ENCODE results near the gene S1PR3. TPM values are rescaled to one million over a fixed set of nuclear protein-coding genes. Genes with fewer than 3 reads are reported as not detected.

Gene S1PR3
- total RNA-seq, 2 donors from 2014 or later = 26.8 to 34.7 TPM

- H3K4me3 ChIP-seq = no peak overlapping the region
- H3K27me3 ChIP-seq = no peaks in the 10 kb centered on the region
- no peak overlapping the region for H3K27ac ChIP-seq
- no peaks in the 10 kb centered on the region for H3K9me3 ChIP-seq
- H3K36me3 ChIP-seq = no peaks in the 10 kb centered on the region
- peaks cover 0 to 2% of the 10 kb centered on the region in 2 donors for H3K4me1 ChIP-seq
- TF ChIP-seq CTCF (IDR thresholded peaks at IDR 0.05) = no peak
- DNase-seq (ENCODE audit: low spot score) = no peak
Observed at GRCh38 chr9:89042984-89043383, 51.7 kb downstream of the S1PR3 start.

DNA sequence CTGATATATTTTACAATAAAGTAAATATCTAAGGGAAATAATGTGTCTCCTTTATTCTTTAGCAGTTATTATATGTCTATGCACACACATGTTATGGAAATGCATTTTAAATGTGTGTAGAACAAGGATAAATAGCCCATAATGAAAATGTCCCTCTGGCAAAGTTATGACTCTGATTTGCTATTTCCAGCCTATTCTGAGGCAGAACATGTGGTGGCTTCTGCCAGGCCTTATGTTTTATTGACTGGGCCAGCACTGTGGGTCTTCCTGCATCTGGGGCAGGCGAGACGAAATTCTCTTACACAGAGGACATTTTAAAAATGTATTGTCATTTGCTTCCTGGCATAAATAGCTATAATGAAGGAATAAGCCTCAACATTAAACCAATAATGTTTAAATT, 52.8 kb downstream of the S1PR3 start:
- H3K4me1 ChIP-seq = no peaks in the 10 kb centered on the region
- H3K36me3 ChIP-seq = no peaks in the 10 kb centered on the region
- DNase-seq (ENCODE audit: low spot score) = no peak
- H3K27me3 ChIP-seq = no peaks in the 10 kb centered on the region
- H3K4me3 ChIP-seq = no peak overlapping the region
- no peak overlapping the region for H3K27ac ChIP-seq
- TF ChIP-seq CTCF (IDR thresholded peaks at IDR 0.05) = no peak
- no peaks in the 10 kb centered on the region for H3K9me3 ChIP-seq

DNA sequence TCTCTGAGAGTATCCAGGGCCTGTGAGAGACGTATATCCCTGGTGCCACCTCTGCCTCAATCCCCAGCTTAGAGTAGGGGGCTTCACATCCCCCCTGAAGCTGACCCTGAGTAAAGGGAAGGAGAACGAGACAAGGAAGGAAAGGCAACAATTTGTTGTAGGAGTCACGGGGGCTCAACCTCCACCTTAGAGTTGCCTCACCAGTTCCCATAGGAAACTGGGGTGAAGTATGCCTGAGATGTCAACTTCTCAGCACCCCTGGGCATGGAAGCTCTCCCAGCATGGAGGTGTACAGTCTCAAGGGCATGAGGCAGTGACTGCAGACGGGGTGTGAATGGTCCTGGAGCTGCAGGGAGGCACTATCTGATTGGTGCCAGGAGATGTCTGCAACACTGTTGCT, 53.6 kb downstream of the S1PR3 start:
- TF ChIP-seq CTCF (IDR thresholded peaks at IDR 0.05) = no peak
- no peaks in the 10 kb centered on the region for H3K27me3 ChIP-seq

DNA sequence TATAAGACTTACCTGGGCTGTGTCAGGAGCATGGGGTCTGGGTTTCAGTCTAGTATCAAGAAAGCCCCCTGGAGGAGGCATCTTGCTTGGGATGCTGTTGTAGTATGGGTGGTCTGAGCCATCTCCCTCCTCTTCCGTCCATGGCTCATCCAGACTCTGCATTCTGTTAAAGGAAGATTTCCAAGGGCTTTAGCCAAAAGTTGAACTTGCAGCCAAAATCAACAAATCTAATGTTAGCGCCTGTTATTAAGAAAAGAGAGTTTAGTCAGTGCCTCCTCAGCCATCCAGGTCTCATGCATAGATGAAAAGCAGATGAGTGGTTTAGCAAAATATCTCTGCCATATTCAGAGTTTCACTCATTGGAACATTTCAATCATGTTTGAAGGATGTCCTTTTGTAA, 55.6 kb downstream of the S1PR3 start:
- Histone ChIP-seq H3K9me3 (no peaks in the 10 kb centered on the region), H3K4me3 (no peak overlapping the region), H3K27me3 (no peaks in the 10 kb centered on the region), H3K27ac (no peak overlapping the region), H3K36me3 (no peaks in the 10 kb centered on the region), H3K4me1 (no peaks in the 10 kb centered on the region)
- peak; percentile 56 for DNase-seq (ENCODE audit: low spot score)
- no peak for TF ChIP-seq CTCF (IDR thresholded peaks at IDR 0.05)

More for the DNA sequence above, 53.6 kb downstream of the S1PR3 start:
- no peaks in the 10 kb centered on the region for H3K9me3 ChIP-seq
- H3K36me3 ChIP-seq = no peaks in the 10 kb centered on the region
- no peak overlapping the region for H3K4me3 ChIP-seq
- no peaks in the 10 kb centered on the region for H3K4me1 ChIP-seq
- DNase-seq (ENCODE audit: low spot score) = no peak
- H3K27ac ChIP-seq = no peak overlapping the region

DNA sequence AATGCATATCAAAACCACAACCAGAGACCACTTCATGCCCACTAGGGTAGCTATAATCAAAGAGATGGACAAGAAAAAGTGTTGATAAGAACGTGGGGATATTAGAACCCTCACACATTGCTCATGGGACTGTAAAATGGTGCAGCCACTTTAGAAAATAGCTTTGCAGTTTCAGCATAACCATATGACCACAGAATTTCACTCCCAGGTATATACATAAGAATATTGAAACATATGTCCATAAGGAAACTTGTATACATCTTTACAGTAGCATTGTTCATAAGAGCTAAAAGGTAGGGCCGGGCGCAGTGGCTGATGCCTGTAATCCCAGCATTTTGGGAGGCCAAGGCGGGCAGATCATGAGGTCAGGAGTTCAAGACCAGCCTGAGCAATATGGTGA, 56.4 kb downstream of the S1PR3 start:
- Histone ChIP-seq H3K36me3 (no peaks in the 10 kb centered on the region), H3K4me3 (no peak overlapping the region), H3K27ac (no peak overlapping the region), H3K9me3 (no peaks in the 10 kb centered on the region), H3K4me1 (no peaks in the 10 kb centered on the region), H3K27me3 (no peaks in the 10 kb centered on the region)
- peak; percentile 11 for DNase-seq (ENCODE audit: low spot score)
- no peak for TF ChIP-seq CTCF (IDR thresholded peaks at IDR 0.05)

- TF ChIP-seq CTCF (IDR thresholded peaks at IDR 0.05) = no peak
- Histone ChIP-seq H3K9me3 (no peaks in the 10 kb centered on the region), H3K27ac (no peak overlapping the region), H3K4me3 (no peak overlapping the region), H3K4me1 (no peaks in the 10 kb centered on the region), H3K36me3 (no peaks in the 10 kb centered on the region), H3K27me3 (no peaks in the 10 kb centered on the region)
- peak; percentile 49 for DNase-seq (ENCODE audit: low spot score)
Observed at GRCh38 chr9:89048616-89049015, 57.3 kb downstream of the S1PR3 start.

Data from right atrium auricular region (tissue), 2 donors.